ENCODE data around the gene PPM1E. TPM values are rescaled to one million over a fixed set of nuclear protein-coding genes. Genes with fewer than 3 reads are reported as not detected.
"Not testable (repeated sequence)": the region's sequence is repeated elsewhere in the genome, so short reads cannot be mapped to it uniquely, and the experiment has no call there.

The PPM1E gene
- total and polyA plus RNA-seq, 2 of the 8 experiments (the other 6 are each of a cell fraction or from before 2014, with no cell fraction given) = 5.0 to 10.4 TPM

DNA sequence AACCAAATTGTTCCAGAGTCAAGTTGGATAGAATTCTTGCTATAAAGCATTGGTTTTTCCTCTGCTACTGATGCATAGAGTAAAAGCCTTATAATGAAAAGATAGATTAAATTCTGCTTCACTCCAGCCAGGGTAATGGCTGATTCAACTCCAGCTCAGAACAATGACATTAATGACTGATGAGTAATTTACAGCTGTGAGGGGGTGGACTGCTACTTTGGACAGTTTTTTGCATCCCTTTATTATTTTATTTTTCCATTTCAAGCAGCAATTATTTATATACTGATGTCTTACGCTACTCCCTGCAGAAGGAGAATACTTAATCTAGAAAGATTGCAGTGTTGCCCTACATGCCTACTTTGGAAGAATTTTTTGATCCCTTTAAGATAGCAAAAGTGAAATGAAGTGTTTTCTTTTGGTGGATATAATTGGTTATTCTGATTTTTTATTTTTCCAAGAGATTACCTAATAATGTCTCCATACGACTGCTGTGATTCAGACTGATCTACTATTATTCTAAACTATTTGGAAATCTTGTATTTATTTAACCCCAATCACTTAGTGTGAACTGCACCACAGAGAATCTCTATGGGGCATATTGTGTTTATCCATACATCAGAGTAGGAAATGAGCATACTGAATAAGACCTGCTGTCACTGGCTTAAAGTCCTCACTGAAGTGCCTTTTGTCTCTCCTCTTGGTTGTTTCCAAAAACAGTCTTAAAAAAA is 201.5 kb downstream of the PPM1E start (continued):
- TF ChIP-seq CHD2 (IDR thresholded peaks at IDR 0.05; ENCODE audit: low read length) (no peak), NANOG (IDR thresholded peaks at IDR 0.05; ENCODE audit: insufficient read depth, low read depth, low read length, poor library complexity, severe bottlenecking) (no peak), NRF1 (IDR thresholded peaks at IDR 0.05; ENCODE audit: low read depth, low read length) (no peak), GTF2F1 (IDR thresholded peaks at IDR 0.05; ENCODE audit: borderline replicate concordance, low read depth, low read length) (no peak), TCF12 (IDR thresholded peaks at IDR 0.05; ENCODE audit: low read depth, low read length) (no peak)

- H3K4ac ChIP-seq (replicated peaks; ENCODE audit: insufficient read length, low read depth, low read length); POLR2A ChIA-PET (ENCODE audit: partially characterized antibody); DNase-seq (ENCODE audit: low read depth in 1 of 2, low spot score in 2 of 2); H4K5ac ChIP-seq (ENCODE audit: insufficient read length, low read depth, low read length); H2BK15ac ChIP-seq (ENCODE audit: low read length); H3K9me3 ChIP-seq (ENCODE audit: insufficient read depth in 2 of 2, low read depth in 1 of 2, low read length in 1 of 2); H4K8ac ChIP-seq (ENCODE audit: extremely low read depth, insufficient read depth, low read length); H4K20me1 ChIP-seq (replicated peaks in 1 of 2; ENCODE audit: control insufficient read depth in 1 of 2, insufficient read depth in 2 of 2, low read length in 2 of 2); H3K79me1 ChIP-seq (ENCODE audit: low read depth, low read length); H3K36me3 ChIP-seq (ENCODE audit: control insufficient read depth in 2 of 4, insufficient read depth in 4 of 4, low read length in 3 of 4); H3K23ac ChIP-seq (ENCODE audit: insufficient read length); FAIRE-seq; H3K14ac ChIP-seq (ENCODE audit: insufficient read length); H3K4me1 ChIP-seq (replicated peaks in 1 of 4; ENCODE audit: control insufficient read depth in 3 of 4, insufficient read depth in 4 of 4, low read length in 3 of 4); H2BK120ac ChIP-seq (replicated peaks; ENCODE audit: low read depth, low read length); H3K27me3 ChIP-seq (replicated peaks in 1 of 4; ENCODE audit: control insufficient read depth in 3 of 4, extremely low read depth in 1 of 4, insufficient read depth in 3 of 4, low read length in 3 of 4); H2AK5ac ChIP-seq (ENCODE audit: low read depth, low read length); H2BK12ac ChIP-seq (ENCODE audit: low read depth, low read length); H4K91ac ChIP-seq (replicated peaks; ENCODE audit: insufficient read length, low read length); H3K4me2 ChIP-seq (ENCODE audit: insufficient read depth in 1 of 2, low read depth in 2 of 2, low read length in 2 of 2); H2AFZ ChIP-seq (ENCODE audit: low read length); H2BK20ac ChIP-seq (ENCODE audit: low read length); H2BK5ac ChIP-seq (ENCODE audit: low read depth, low read length); H3K79me2 ChIP-seq (ENCODE audit: control insufficient read depth in 1 of 2, insufficient read depth in 2 of 2, low read length in 2 of 2); H3K23me2 ChIP-seq (ENCODE audit: low read depth, low read length); H3K18ac ChIP-seq (ENCODE audit: extremely low read depth, low read length); H3K9ac ChIP-seq (replicated peaks in 1 of 4; ENCODE audit: extremely low read depth in 1 of 4, low read depth in 3 of 4, low read length in 3 of 4); H3K27ac ChIP-seq (ENCODE audit: low read depth, low read length); H3K56ac ChIP-seq (replicated peaks; ENCODE audit: insufficient read length, low read depth, low read length); H3K4me3 ChIP-seq (ENCODE audit: extremely low read depth in 1 of 4, insufficient read depth in 2 of 4, low read depth in 3 of 4, low read length in 4 of 4): not testable (repeated sequence)
- WGBS, 2 experiments (ENCODE audit: extremely low coverage in 1 of 2, insufficient coverage in 1 of 2, insufficient read length in 1 of 2, insufficient replicate concordance in 2 of 2, low coverage in 1 of 2, low lambda C conversion rate in 2 of 2, missing lambda C conversion rate in 1 of 2) = 89% methylated on average over 1 of the region's 1 CpG; no CpG with 5 or more reads in 1 of the 2 experiments
- CTCF ChIA-PET (ENCODE audit: partially characterized antibody) = interaction anchor here (0.7 kb wide), 2 partner anchors 10 to 588 kb away, joined by 3 read pairs; no protein-coding TSS in a partner anchor
Measured at GRCh38 chr17:58957725-58958073, 202.0 kb downstream of the PPM1E start.

Measured in H1 (cell line).